HG03159 (cell line): Measurements from ENCODE around the gene MAD2L2.

Experiments used
- ATAC-seq: cut with Tn5 transposase; IDR thresholded peaks from one replicate; pipeline ENCODE4 v1.9.1; 2021; ENCODE audit warnings: mild to moderate bottlenecking, moderate library complexity; ENCODE audit not compliant: unreplicated experiment

Gene MAD2L2

GRCh38 chr1:11681071-11681771 is at the start of gene MAD2L2:
MAD2L2 (minus strand) TSS chr1:11681148; CDS start chr1:11680601, 547 bp downstream.
- peak; percentile 82 for ATAC-seq

GRCh38 chr1:11730429-11730891 is 49.5 kb upstream of the MAD2L2 start:
- ATAC-seq: peak; percentile 53

GRCh38 chr1:11729498-11730428 is 48.8 kb upstream of the MAD2L2 start:
- no peak for ATAC-seq

GRCh38 chr1:11729155-11729497 is 48.2 kb upstream of the MAD2L2 start:
- no peak for ATAC-seq

- no peak for ATAC-seq
Measured at GRCh38 chr1:11728126-11728806, 47.3 kb upstream of the MAD2L2 start.

GRCh38 chr1:11727119-11727518 is 46.2 kb upstream of the MAD2L2 start:
- no peak for ATAC-seq

- ATAC-seq: no peak
Measured at GRCh38 chr1:11725616-11726015, 44.7 kb upstream of the MAD2L2 start.

- ATAC-seq: no peak
Measured at GRCh38 chr1:11722538-11722937, 41.6 kb upstream of the MAD2L2 start.

GRCh38 chr1:11721311-11721710 is 40.4 kb upstream of the MAD2L2 start:
- no peak for ATAC-seq

- no peak for ATAC-seq
Measured at GRCh38 chr1:11720525-11720924, 39.6 kb upstream of the MAD2L2 start.

GRCh38 chr1:11720033-11720376 is 39.1 kb upstream of the MAD2L2 start:
- no peak for ATAC-seq

GRCh38 chr1:11719313-11720032 is 38.5 kb upstream of the MAD2L2 start:
- ATAC-seq: peak; percentile 52

GRCh38 chr1:11714831-11715575 is 34.1 kb upstream of the MAD2L2 start:
- ATAC-seq: no peak

- ATAC-seq: no peak
Measured at GRCh38 chr1:11713095-11713494, 32.1 kb upstream of the MAD2L2 start.

- ATAC-seq: no peak
Measured at GRCh38 chr1:11712285-11712684, 31.3 kb upstream of the MAD2L2 start.

- ATAC-seq: no peak
Measured at GRCh38 chr1:11711490-11711889, 30.5 kb upstream of the MAD2L2 start.

- ATAC-seq: no peak
Measured at GRCh38 chr1:11708554-11709350, 27.8 kb upstream of the MAD2L2 start.

- no peak for ATAC-seq
Measured at GRCh38 chr1:11707621-11708276, 26.8 kb upstream of the MAD2L2 start.

GRCh38 chr1:11706292-11706691 is 25.3 kb upstream of the MAD2L2 start:
- ATAC-seq: no peak
